Left lobe of liver (tissue), 2 donors: ENCODE measurements around the gene CDH22. TPM values are rescaled to one million over a fixed set of nuclear protein-coding genes. Genes with fewer than 3 reads are reported as not detected.
A peak's percentile ranks its signal among the peaks of the same experiment; 100 is the strongest.

Source experiments
- ATAC-seq: fragments of 200-7000 bp; cut with Tn5 transposase; one replicate; pipeline ENCODE4 v1.9.1; 2020; ENCODE audit warnings: mild to moderate bottlenecking, moderate library complexity
- DNase-seq: peaks from one replicate; pipeline ENCODE4 v3.0.0-alpha.2; 2020; ENCODE audit warnings: low spot score
- total RNA-seq: library from RNA; stranded (reverse); gene quantifications from one replicate; pipeline ENCODE4 v1.2.1, GENCODE V29; 2021
- donor health status: DM: no; HTN: no; CAD: no; lungs with moderate emphysema.
- donor health status: DM: no; HTN: yes; CAD: no.

Gene CDH22
- total RNA-seq, 1 donor from 2014 or later = 0.08 TPM

- ATAC-seq (no peak), DNase-seq (no peak)
These were observed 35.8 kb downstream of the CDH22 start for GRCh38 chr20:46272389-46273047.

GRCh38 chr20:46270977-46271744 is 37.1 kb downstream of the CDH22 start:
- DNase-seq (no peak), ATAC-seq (no peak)

GRCh38 chr20:46269372-46269771 is 38.9 kb downstream of the CDH22 start:
- DNase-seq = no peak
- no peak for ATAC-seq

- ATAC-seq (no peak), DNase-seq (no peak)
These were observed 39.6 kb downstream of the CDH22 start for GRCh38 chr20:46268662-46269061.

DNA sequence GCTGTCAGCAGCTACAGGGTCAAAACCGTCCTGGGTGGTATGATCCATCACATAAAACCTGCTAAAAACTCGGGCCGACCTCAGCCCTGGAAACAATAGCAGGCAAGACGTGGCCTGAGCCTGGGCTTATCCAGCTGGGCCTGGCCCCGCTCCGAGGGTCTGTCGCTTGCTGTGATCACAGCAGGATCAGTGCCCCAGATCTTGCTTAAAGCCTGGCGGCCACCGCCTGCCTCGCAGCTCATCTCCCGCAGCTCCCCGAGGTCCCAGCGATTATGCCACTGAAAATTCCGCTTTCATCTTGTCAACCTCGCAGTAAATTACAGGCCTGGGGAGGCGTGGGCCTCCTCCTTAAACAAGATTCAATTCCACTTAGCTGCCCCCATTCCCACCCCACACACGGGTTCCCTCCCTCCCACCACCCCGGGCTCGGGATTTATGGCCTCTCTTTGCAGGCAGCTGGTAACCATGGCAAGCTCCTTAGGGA is 40.1 kb downstream of the CDH22 start:
- no peak for ATAC-seq

DNA sequence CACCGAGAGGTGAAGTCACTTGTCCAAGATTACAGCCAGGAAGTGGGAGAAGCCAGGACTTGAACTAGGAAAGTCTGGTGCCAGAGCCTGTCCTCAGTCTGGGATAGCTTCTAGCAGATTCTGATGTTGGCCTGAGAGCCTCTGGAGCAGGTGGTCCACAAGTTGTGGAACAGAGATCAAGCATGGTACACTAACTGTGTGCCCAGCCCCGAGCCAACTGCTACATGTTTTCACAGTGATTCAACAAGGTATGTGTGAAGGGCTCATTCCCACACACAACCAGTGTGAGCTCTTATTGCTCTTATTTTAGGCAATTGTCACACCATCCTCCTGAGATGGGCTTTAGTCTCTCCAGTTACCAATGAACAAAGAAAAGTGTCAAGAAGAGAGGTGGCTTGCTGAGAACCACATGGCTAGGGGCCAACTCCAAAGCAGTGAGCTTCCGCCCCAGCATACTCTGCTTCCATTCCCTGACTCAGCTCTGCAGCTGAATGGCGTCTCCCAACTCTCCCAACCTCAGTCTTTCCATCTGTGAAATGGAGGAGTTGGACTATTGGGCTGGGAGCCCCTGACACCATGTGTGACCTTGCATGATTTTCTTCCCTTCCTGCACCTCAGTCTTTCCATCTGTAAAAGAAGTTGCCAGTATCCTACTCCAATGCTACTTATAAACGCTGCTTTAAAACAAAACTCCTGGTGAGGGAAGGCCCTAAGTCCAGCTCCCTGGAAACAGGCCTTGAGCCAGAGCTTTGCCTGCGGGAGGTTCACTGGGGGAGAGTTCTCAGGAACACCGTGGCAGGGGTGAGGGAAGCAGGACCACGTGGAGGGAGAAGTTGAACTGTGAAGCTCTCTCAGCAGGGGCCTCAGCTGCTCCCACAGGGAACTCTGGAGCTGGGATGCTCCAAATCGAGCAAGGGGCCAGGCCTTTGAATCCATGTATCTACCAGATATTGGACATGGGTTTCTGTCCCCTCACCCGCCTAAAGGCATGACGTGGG is 40.9 kb downstream of the CDH22 start:
- ATAC-seq = no peak
- no peak for DNase-seq

More for the DNA sequence above, 40.1 kb downstream of the CDH22 start:
- DNase-seq = no peak

- no peak for ATAC-seq
- DNase-seq = no peak
These were observed 42.8 kb downstream of the CDH22 start for GRCh38 chr20:46265539-46265938.

DNA sequence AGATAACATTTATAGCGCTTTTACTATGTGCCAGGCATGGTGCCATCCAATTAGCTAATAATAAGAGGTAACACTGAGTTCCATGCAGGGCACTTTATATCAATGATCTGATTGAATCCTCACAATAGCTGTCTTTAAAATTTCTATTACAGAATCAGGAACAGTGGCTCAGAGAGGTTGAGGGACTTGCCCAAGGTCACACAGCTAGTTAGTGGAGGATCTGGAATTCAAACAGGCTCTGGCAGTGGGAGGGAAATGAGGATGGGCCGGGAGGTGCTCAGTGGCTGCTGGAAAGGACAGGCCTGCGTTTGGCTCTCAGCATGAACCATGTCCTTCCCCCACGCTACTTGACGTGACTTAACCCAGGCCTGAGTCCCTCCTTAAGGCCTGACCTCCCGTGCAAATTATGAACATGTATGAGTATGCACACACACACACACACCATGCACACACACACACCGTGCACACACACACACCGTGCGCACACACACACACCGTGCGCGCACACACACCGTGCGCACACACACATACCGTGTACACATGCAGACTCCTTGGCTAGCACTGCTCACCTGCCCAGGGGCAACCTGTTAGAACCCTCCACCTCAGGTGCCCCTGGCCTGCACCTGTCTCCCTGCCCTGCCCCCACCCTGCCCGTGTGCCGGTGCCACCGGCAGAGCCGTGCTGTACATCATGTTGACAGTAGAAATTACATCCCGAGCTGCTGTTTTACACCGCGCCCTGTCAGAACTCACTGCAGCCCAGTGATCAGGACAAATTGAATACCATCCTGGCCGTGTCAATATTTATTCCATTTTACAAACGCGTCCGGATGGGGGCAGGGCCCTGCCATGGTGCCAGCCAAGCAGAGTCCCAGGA is 43.7 kb downstream of the CDH22 start:
- DNase-seq (no peak), ATAC-seq (no peak)

DNA sequence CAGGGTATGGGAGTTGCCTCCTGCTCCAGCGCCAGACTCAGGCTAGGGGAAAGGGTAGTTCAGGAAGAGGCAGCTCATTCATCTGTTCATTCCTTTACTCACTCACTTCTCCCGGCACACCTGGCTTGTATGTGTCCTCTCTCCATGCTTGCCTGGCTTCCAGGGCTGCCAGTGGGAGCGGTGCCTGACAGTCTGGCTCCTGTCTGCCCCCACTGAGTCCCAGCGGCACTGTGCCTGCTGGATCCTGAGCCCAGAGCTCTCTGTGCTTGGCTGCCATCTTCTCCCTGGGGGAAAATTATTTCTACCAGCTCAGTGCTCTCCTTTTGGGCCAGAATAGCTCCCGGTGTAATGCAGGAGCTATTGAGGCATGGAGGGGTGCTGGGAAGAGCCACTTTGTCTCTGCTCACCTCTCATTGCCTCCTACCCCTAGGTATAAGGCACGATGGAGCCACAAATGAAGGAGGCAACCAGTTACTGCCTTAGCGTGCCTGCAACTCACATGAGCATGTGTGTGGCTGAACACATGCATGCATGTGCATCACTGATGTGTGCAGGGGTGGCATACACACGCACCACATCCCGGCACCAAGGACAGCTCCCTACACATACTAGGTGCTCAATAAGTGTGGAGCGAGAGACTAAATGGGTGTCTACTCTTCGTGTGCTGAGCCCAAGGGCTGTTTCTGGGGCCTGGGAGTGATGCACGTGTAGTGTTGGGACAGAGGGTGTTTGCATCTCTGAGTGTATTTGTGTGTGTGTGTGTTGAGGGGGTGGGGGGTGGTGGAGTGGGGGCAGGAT is 46.6 kb downstream of the CDH22 start:
- ATAC-seq = no peak
- DNase-seq = no peak

DNA sequence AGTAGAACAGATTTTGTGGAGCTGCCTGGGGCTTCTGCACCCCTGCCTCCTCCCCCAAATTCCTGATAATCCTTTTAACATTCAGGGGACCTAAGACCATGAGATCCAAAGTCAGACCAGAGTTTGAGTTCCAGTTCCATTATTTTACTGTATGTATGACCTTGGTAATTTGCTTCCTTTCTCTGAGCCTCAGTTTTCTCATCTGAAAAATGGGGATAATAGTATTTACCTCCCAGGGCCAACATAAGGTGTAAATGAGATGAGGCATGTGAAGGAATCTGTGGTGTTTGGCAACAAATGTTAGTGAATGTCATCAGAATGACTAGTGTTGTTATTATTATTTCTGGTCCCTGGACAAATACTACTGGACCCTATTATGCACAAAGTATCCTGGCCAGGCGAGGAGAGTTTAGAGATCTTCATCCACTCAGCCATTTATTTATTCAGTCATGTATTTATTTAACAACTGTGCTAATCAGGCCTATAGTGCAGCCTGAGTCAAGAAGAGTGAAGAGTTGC is 47.3 kb downstream of the CDH22 start:
- ATAC-seq (no peak), DNase-seq (no peak)

- ATAC-seq (peak; percentile 93), DNase-seq (peak; percentile 91)
These were observed 47.8 kb downstream of the CDH22 start for GRCh38 chr20:46260480-46260879.

GRCh38 chr20:46259260-46259859 is 48.9 kb downstream of the CDH22 start:
- no peak for ATAC-seq
- no peak for DNase-seq

DNA sequence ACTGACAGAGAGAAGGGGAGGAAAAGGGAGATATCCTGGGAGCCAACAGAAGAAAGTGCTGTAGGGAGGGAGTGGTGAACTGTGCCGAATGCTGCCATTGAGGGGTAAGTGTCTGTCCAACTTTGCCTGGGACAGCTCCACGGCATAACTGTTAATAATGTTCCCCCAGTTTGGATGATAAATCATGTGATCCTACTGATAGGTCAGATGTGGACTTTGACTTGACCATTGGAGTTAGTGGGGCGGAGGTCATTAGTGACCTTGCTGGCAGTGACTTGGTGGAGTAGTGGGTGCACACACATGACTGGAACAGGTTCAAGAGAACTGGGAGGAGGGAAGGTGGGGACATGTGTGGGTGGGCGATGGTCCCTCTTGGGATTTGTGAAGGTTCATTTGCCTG is 50.4 kb downstream of the CDH22 start:
- DNase-seq (no peak), ATAC-seq (no peak)

DNA sequence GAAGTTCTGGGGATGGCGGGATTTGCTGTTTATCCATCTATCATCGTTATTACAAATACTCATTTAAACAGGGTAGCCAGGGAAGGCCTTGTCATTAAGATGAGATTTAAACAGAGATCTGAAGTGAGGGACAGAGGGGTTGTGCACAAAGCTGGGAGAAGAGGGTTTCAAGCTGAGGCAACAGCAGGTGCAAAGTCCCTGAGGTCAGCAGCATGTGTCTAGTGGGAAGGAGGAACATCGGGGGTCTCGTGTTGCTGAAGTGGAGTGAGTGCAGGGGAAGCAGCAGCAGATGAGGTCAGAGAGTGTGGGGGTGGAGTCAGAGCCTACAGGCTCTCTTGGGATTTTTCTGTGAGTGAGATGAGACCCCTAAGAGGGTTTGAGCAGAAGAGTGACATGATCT is 52.0 kb downstream of the CDH22 start:
- ATAC-seq = no peak
- DNase-seq = no peak

- DNase-seq = peak; percentile 89
- ATAC-seq = peak; percentile 84
These were observed 52.7 kb downstream of the CDH22 start for GRCh38 chr20:46255440-46256104.

DNA sequence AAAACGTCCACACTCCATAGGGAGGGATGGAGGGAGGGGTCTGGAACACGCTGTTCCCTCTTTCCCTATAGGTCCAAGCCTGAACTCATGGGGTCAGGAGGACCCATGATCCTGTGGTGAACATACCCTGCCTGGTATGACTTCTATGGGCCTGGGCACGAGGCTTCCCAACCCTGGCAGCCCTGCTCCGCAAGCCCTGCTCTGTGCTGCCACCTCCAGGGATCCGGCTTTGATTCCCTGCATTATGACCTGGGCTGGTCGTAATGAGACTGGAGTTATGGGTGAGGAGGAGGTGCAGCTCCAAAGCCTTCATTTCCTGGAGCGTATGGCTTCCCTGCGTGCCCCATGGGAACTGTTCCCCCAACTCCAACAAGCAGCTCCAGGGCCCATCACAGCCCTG is 54.9 kb downstream of the CDH22 start:
- ATAC-seq (peak; percentile 59), DNase-seq (no peak)

DNA sequence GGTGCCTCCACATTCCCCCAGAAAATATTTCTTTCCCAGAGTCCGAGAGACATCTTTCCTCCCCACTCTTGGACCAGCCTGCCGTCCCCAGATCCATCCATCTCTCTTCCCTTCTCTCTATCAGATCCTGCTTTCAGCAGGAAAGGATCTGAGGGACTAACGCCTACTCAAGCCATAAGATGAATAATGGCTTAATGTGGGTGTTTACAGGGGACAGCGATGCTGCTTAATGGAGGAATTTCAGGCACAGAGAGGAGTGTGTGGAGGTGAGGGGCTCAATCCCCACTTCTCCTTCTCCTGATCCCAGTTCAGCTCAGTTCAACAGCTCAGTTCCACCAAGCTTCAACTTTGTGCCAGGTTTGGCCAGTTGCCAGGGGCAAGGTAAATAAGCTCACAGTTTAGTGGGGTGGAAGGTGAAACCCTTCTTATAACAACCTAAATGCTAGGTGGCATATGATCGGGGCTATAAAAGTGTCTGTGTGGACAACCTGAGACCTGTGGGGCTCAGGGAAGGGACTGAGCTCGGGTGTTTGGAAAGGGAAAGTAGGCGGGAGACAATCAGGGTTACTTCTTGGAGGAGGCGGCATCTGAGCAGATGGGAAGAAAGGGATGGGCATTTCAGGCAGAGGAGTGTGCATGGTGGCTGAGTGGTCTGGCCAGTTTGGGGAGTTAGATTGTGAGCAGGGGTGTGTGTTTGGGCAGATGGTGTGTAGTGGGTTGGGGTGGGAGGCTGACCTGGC is 55.8 kb downstream of the CDH22 start:
- DNase-seq (no peak), ATAC-seq (no peak)
